HG03558 (cell line): ENCODE measurements around the gene PDE6D.

Experiments
- ATAC-seq: cut with Tn5 transposase; IDR thresholded peaks from one replicate; pipeline ENCODE4 v1.9.1; 2021; ENCODE audit warnings: moderate number of reproducible peaks; ENCODE audit not compliant: unreplicated experiment; ENCODE audit errors: extremely low read depth

PDE6D gene

GRCh38 chr2:231685349-231686191, 95.5 kb downstream of the PDE6D start:
- no peak for ATAC-seq

GRCh38 chr2:231684314-231685223, 96.5 kb downstream of the PDE6D start:
- ATAC-seq: no peak

GRCh38 chr2:231683292-231684235, 97.5 kb downstream of the PDE6D start:
- ATAC-seq: no peak

GRCh38 chr2:231682603-231683291, 98.3 kb downstream of the PDE6D start:
- ATAC-seq: no peak
